Peyer's patch (tissue), 4 donors: ENCODE data around the gene LAIR2.

Source experiments
- CTCF ChIP-seq, 6 experiments: fragments of 450-650 bp in 4 of 6; fragments of 200-600 bp in 2 of 6; sonication (generic) in 1 of 6; IDR thresholded peaks; one replicate each; pipeline ENCODE4 v1.5.1; 2017 to 2019; ENCODE audit warnings: antibody characterized with exemption in 6 of 6, mild to moderate bottlenecking in 3 of 6, moderate library complexity in 1 of 6
- POLR2A ChIP-seq, 2 donors: fragments of 450-650 bp; IDR thresholded peaks; one replicate each; pipeline ENCODE4 v1.5.1; 2017; ENCODE audit warnings: antibody characterized with exemption in 2 of 2, mild to moderate bottlenecking in 2 of 2, moderate library complexity in 2 of 2

- TF ChIP-seq CTCF (IDR thresholded peaks at IDR 0.05) (no peak), POLR2A (IDR thresholded peaks at IDR 0.05) (no peak)
Measured at GRCh38 chr19:54551293-54551692, 48.7 kb downstream of the LAIR2 start.
